GM12878 (cell line): Measurements from ENCODE around the gene OLIG2. TPM values are rescaled to one million over a fixed set of nuclear protein-coding genes. Genes with fewer than 3 reads are reported as not detected.

ENCODE experiments used
- ATAC-seq: fragments of 200-7000 bp; cut with Tn5 transposase; 3 replicates; pipeline ENCODE4 v1.9.1; 2020; ENCODE audit warnings: mild to moderate bottlenecking, moderate library complexity
- BruUV-seq: library from RNA; stranded (reverse); fragments of 400-500 nt; replicated peaks from 2 replicates; lab custom pipeline; 2021; lab: Mats Ljungman, UMichigan
- CTCF ChIA-PET: fragments of 300-600 bp; sonication (Branson Sonifier 250); formaldehyde crosslinking; extraction: SDS; loops from one replicate; lab custom pipeline; 2021; ENCODE audit warnings: inconsistent platforms; lab: Yijun Ruan, JAX
- POLR2A ChIA-PET: fragments of 350-600 bp; formaldehyde crosslinking; extraction: SDS; loops from one replicate; lab custom pipeline; 2021; ENCODE audit warnings: inconsistent platforms; lab: Charles Lee
- RAD21 ChIA-PET: fragments of 300-600 bp; sonication (Branson Sonifier 250); formaldehyde crosslinking; loops from one replicate; lab custom pipeline; 2023; ENCODE audit warnings: antibody characterized with exemption; ENCODE audit not compliant: unreplicated experiment; lab: Charles Lee
- SMC1A ChIA-PET: fragments of 300-600 bp; sonication (Branson Sonifier 250); formaldehyde crosslinking; loops from one replicate; lab custom pipeline; 2023; ENCODE audit not compliant: unreplicated experiment, uncharacterized antibody; lab: Charles Lee
- DNase-seq: peaks from one replicate; pipeline ENCODE4 v3.0.0-alpha.2; 2011; ENCODE audit warnings: low read depth, low spot score
- FAIRE-seq: peaks from 3 replicates; lab custom pipeline; 2011; peaks lifted over from hg19 to GRCh38; lab: Jason Lieb, UNC
- H2AFZ ChIP-seq: 2 replicates; pipeline ENCODE4 v1.6.0; 2011; ENCODE audit warnings: low read depth, low read length, control low read depth; ENCODE audit not compliant: control insufficient read depth
- H3K27ac ChIP-seq: 2 replicates; pipeline ENCODE4 v1.5.1; 2011; ENCODE audit warnings: control low read depth; ENCODE audit not compliant: control insufficient read depth, insufficient read depth
- H3K27me3 ChIP-seq, 2 experiments: replicated peaks in 1 of 2; 2 replicates each; pipeline versions ENCODE4 v1.6.0 to v1.6.1; 2011; ENCODE audit warnings: low read length in 1 of 2; ENCODE audit not compliant: control insufficient read depth in 2 of 2, insufficient read depth in 2 of 2
- H3K36me3 ChIP-seq, 2 experiments: 2 replicates each; pipeline ENCODE4 v1.5.1; 2011; ENCODE audit warnings: low read length in 1 of 2; ENCODE audit not compliant: control insufficient read depth in 2 of 2, insufficient read depth in 2 of 2
- H3K4me1 ChIP-seq: 2 replicates; pipeline ENCODE4 v1.6.1; 2011; ENCODE audit warnings: mild to moderate bottlenecking, low read length, moderate library complexity, mixed read lengths; ENCODE audit not compliant: control insufficient read depth, insufficient read depth
- H3K4me2 ChIP-seq: 2 replicates; pipeline ENCODE4 v1.6.0; 2011; ENCODE audit warnings: control low read depth; ENCODE audit not compliant: control insufficient read depth, insufficient read depth
- H3K4me3 ChIP-seq: fragments of 200-600 bp; sonication (generic); 2 replicates; pipeline ENCODE4 v1.5.1; 2016
- H3K79me2 ChIP-seq: 2 replicates; pipeline ENCODE4 v1.6.0; 2011; ENCODE audit warnings: low read length; ENCODE audit not compliant: control insufficient read depth, insufficient read depth
- H3K9ac ChIP-seq: 2 replicates; pipeline ENCODE4 v1.8.0; 2011; ENCODE audit warnings: low read length, control low read depth, mixed read lengths; ENCODE audit not compliant: control insufficient read depth, insufficient read depth
- H3K9me3 ChIP-seq: replicated peaks from 3 replicates; pipeline ENCODE4 v1.5.1; 2011; ENCODE audit warnings: mild to moderate bottlenecking, low read length; ENCODE audit not compliant: control insufficient read depth, insufficient read depth
- H4K20me1 ChIP-seq: 2 replicates; pipeline ENCODE4 v1.6.0; 2011; ENCODE audit not compliant: control insufficient read depth, insufficient read depth
- BMI1 ChIP-seq: fragments of 450-650 bp; IDR thresholded peaks from 2 replicates; pipeline ENCODE4 v1.6.1; 2016; ENCODE audit warnings: mild to moderate bottlenecking, moderate library complexity, borderline replicate concordance
- FOXK2 ChIP-seq: fragments of 450-650 bp; IDR thresholded peaks from 2 replicates; pipeline ENCODE4 v1.6.1; 2017; ENCODE audit warnings: mild to moderate bottlenecking, moderate library complexity
- MTA3 ChIP-seq: IDR thresholded peaks from 2 replicates; pipeline ENCODE4 v1.6.1; 2012; ENCODE audit warnings: low read length, inconsistent platforms, borderline replicate concordance
- NFYB ChIP-seq: IDR thresholded peaks from 2 replicates; pipeline ENCODE4 v1.6.1; 2011; ENCODE audit warnings: low read depth, mild to moderate bottlenecking, low read length, improper control_type of control experiment, moderate library complexity; ENCODE audit not compliant: insufficient read depth
- NR2C1 ChIP-seq: fragments of 450-650 bp; IDR thresholded peaks from 2 replicates; pipeline ENCODE4 v1.6.1; 2017; ENCODE audit warnings: antibody characterized with exemption, mild to moderate bottlenecking, moderate library complexity
- NR2F1 ChIP-seq: fragments of 450-650 bp; conservative IDR thresholded peaks from 2 replicates; pipeline ENCODE4 v1.6.1; 2017; ENCODE audit warnings: mild to moderate bottlenecking
- SMARCA5 ChIP-seq: fragments of 450-650 bp; IDR thresholded peaks from 2 replicates; pipeline ENCODE4 v1.6.1; 2017; ENCODE audit warnings: mild to moderate bottlenecking
- WRNIP1 ChIP-seq: IDR thresholded peaks from 2 replicates; pipeline ENCODE4 v1.6.1; 2011; ENCODE audit warnings: low read depth, low read length, improper control_type of control experiment, borderline replicate concordance
- WGBS: methylation state at CpG from one replicate; pipeline ENCODE4 v1.1.6; 2016; ENCODE audit warnings: low lambda C conversion rate; ENCODE audit not compliant: insufficient replicate concordance, insufficient coverage; ENCODE audit errors: missing lambda C conversion rate; 5-methylcytosine and 5-hydroxymethylcytosine counted together
- in situ Hi-C: fragments of 300-500 bp; cut with MboI; formaldehyde crosslinking; loops from 9 replicates; pipeline ENCODE4 v1.14.3; 2018; ENCODE audit warnings: mixed read lengths
- intact Hi-C: fragments of 100-400 bp; cut with micrococcal nuclease; formaldehyde crosslinking; loops from one replicate; pipeline ENCODE4 v1.14.2; 2022; ENCODE audit not compliant: unreplicated experiment
- polyA plus RNA-seq, 11 experiments: library from polyadenylated mRNA; depleted of rRNA in 4 of 11; unstranded in 6 of 11; stranded (reverse) in 5 of 11; fragments of >200 nt; fragmentation: Nextera tagmentation in 4 of 11; fragmentation: Illumina TruSeq in 1 of 11; extraction: Ambion mirVana in 4 of 11; extraction: Trizol in 1 of 11; gene quantifications; 1 replicate in 1 of 11; 2 replicates in 10 of 11; pipeline versions ENCODE4 v1.2.1 to v1.2.3, GENCODE V29; 2011 to 2016; ENCODE audit warnings: inconsistent platforms in 2 of 11, missing spikeins in 2 of 11, low read depth in 1 of 11
- total RNA-seq, 4 experiments: library from RNA; depleted of rRNA in 3 of 4; stranded (reverse); fragments of >200 nt in 3 of 4; fragmentation: Illumina TruSeq in 1 of 4; extraction: Trizol in 1 of 4; gene quantifications; 2 replicates each; pipeline versions ENCODE4 v1.2.1 to v1.2.3, GENCODE V29; 2013 to 2021
- TF ChIP-seq, protein P1 (sequence below): fragments of 450-650 bp; formaldehyde crosslinking; IDR thresholded peaks from 2 replicates; pipeline ENCODE4 v1.4.0; 2022; ENCODE audit warnings: mild to moderate bottlenecking, moderate library complexity
- TF ChIP-seq, protein P2 (sequence below): fragments of 450-650 bp; IDR thresholded peaks from 2 replicates; pipeline ENCODE4 v1.6.1; 2016; ENCODE audit warnings: mild to moderate bottlenecking
- TF ChIP-seq, protein P3 (sequence below): fragments of 450-650 bp; IDR thresholded peaks from 2 replicates; pipeline ENCODE4 v1.6.1; 2018; ENCODE audit warnings: borderline replicate concordance, mild to moderate bottlenecking; ENCODE audit not compliant: partially characterized antibody

Gene OLIG2
- total and polyA plus RNA-seq, 10 of the 15 experiments (the other 5 are each of a cell fraction or from before 2014, with no cell fraction given), result not detected

DNA sequence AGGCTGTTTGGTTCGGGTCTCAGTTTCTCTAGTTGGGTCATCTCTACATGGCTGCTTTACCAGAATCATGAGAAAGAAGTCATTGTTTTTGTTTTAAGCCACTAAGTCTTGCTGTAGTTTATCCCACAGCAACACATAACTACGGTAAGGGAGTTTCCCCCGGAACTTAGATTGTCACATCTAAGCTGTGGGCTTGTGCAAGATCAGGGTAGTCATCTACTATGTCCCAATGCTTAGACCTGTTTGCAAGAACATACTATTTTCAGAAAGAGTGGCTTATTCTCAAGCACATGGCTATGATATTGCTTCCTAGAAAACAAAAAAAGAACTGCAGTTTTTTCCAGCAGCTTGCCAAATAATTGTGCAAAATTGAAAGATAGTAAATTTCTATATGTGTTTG, 18.0 kb upstream of the OLIG2 start (continued):
- TF ChIP-seq NFYB (no peak), MTA3 (no peak), SMARCA5 (no peak), FOXK2 (no peak), NR2C1 (no peak), NR2F1 (no peak)
- TF ChIP-seq, protein P1, sequence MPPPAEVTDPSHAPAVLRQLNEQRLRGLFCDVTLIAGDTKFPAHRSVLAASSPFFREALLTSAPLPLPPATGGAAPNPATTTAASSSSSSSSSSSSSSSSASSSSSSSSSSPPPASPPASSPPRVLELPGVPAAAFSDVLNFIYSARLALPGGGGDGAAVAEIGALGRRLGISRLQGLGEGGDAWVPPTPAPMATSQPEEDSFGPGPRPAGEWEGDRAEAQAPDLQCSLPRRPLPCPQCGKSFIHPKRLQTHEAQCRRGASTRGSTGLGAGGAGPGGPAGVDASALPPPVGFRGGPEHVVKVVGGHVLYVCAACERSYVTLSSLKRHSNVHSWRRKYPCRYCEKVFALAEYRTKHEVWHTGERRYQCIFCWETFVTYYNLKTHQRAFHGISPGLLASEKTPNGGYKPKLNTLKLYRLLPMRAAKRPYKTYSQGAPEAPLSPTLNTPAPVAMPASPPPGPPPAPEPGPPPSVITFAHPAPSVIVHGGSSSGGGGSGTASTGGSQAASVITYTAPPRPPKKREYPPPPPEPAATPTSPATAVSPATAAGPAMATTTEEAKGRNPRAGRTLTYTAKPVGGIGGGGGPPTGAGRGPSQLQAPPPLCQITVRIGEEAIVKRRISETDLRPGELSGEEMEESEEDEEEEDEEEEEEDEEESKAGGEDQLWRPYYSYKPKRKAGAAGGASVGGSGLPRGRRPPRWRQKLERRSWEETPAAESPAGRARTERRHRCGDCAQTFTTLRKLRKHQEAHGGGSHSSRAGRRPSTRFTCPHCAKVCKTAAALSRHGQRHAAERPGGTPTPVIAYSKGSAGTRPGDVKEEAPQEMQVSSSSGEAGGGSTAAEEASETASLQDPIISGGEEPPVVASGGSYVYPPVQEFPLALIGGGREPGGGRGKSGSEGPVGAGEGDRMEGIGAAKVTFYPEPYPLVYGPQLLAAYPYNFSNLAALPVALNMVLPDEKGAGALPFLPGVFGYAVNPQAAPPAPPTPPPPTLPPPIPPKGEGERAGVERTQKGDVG (CRISPR knock-in tag), result no peak
- TF ChIP-seq, protein P2, sequence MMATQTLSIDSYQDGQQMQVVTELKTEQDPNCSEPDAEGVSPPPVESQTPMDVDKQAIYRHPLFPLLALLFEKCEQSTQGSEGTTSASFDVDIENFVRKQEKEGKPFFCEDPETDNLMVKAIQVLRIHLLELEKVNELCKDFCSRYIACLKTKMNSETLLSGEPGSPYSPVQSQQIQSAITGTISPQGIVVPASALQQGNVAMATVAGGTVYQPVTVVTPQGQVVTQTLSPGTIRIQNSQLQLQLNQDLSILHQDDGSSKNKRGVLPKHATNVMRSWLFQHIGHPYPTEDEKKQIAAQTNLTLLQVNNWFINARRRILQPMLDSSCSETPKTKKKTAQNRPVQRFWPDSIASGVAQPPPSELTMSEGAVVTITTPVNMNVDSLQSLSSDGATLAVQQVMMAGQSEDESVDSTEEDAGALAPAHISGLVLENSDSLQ, result no peak

DNA sequence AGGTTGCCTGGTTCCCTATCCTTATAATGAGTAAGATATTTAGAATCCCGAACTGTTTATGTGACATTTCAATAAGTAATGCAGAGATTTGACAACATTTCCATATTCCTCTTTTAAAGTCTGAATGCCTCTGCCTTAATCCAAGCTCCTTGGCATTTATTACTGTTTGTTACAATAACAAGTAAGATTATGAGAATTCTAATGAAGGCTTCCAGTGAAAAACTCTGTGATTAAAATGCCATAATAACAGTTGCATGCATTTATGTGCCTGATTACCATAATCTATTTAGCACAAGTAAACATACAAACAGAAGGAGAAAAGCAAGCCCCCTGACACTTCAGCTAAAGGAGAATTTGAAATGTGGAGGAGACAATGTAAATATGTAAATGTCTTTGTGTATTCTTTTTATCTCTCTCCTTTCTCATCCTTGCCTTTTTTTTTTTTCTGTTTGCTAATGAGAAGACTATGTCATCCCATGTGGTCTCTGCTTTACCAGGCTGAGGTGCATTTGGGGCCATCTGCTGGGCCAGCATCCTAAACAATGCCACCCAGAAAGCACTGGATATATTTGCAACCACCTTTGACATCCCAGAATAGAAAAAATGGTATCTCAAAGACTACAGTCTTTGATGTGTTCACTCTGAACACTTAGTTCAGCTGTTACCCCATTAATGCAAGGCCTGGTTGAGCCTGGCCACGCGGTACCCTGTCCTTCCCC, 17.2 kb upstream of the OLIG2 start:
- intact Hi-C loops, result no loop called here
- no peak for FAIRE-seq
- TF ChIP-seq SMARCA5 (no peak), BMI1 (no peak), WRNIP1 (no peak)
- TF ChIP-seq, protein P3, sequence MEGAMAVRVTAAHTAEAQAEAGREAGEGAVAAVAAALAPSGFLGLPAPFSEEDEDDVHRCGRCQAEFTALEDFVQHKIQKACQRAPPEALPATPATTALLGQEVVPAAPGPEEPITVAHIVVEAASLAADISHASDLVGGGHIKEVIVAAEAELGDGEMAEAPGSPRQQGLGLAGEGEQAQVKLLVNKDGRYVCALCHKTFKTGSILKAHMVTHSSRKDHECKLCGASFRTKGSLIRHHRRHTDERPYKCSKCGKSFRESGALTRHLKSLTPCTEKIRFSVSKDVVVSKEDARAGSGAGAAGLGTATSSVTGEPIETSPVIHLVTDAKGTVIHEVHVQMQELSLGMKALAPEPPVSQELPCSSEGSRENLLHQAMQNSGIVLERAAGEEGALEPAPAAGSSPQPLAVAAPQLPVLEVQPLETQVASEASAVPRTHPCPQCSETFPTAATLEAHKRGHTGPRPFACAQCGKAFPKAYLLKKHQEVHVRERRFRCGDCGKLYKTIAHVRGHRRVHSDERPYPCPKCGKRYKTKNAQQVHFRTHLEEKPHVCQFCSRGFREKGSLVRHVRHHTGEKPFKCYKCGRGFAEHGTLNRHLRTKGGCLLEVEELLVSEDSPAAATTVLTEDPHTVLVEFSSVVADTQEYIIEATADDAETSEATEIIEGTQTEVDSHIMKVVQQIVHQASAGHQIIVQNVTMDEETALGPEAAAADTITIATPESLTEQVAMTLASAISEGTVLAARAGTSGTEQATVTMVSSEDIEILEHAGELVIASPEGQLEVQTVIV, result no peak

More for the DNA sequence above, 17.2 kb upstream of the OLIG2 start:
- Histone ChIP-seq H3K9me3 (no peaks in the 10 kb centered on the region), H3K9ac (no peak overlapping the region), H3K27me3 (peaks cover 0 to 2% of the 10 kb centered on the region in 2 experiments; a peak in 2 of 4 replicates), H3K4me2 (no peak overlapping the region), H3K4me3 (no peak overlapping the region), H2AFZ (no peak overlapping the region), H3K79me2 (no peaks in the 10 kb centered on the region), H3K36me3 (no peaks in the 10 kb centered on the region), H3K4me1 (no peaks in the 10 kb centered on the region), H4K20me1 (no peaks in the 10 kb centered on the region), H3K27ac (no peak overlapping the region)
- no TSS peak for BruUV-seq
- in situ Hi-C loops, result no loop called here
- DNase-seq, result no peak
- ChIA-PET CTCF (interaction anchor here (0.7 to 1.7 kb wide), 3 partner anchors 14 to 80 kb away, joined by 3 to 4 read pairs (median 3); no protein-coding TSS in a partner anchor), RAD21 (no interaction called here), SMC1A (no interaction called here), POLR2A (no interaction called here)
- 67% methylated on average over 3 of the region's 3 CpGs for WGBS
- no peak for ATAC-seq
